Measurements from ENCODE around the gene SMARCA4. TPM values are rescaled to one million over a fixed set of nuclear protein-coding genes. Genes with fewer than 3 reads are reported as not detected.

SMARCA4 gene
- total RNA-seq, 1 experiment from 2014 or later = 36.2 TPM

- no peak for DNase-seq (ENCODE audit: low read depth, low spot score)
- intact Hi-C loops (cut with micrococcal nuclease; ENCODE audit: unreplicated experiment) = no loop called here
- no peaks in the 10 kb centered on the region for H3K9me3 ChIP-seq (ENCODE audit: control insufficient read depth, insufficient read depth, low read depth, low read length)
- H3K27ac ChIP-seq (ENCODE audit: low read length) = peak overlapping the region; percentile 95
- no TSS peak for BruUV-seq (replicated peaks)
- H3K4me3 ChIP-seq (ENCODE audit: low read depth in 2 of 2, low read length in 2 of 2) = peak overlapping the region; percentile 90 to 94
- POLR2A ChIA-PET = no interaction called here
- H3K36me3 ChIP-seq (ENCODE audit: control insufficient read depth, insufficient read depth, low read length) = peaks cover 3% of the 10 kb centered on the region; the same call in 1 of the 2 replicates
- CTCF ChIA-PET = no interaction called here
- in situ Hi-C loops (cut with HindIII; ENCODE audit: low pct_unique_long_range_greater_than_20kb, low sequenced_read_pairs) = no loop called here
- no peaks in the 10 kb centered on the region for H3K27me3 ChIP-seq (ENCODE audit: control insufficient read depth, insufficient read depth, low read length)
- peak; percentile 69 for ATAC-seq
- TF ChIP-seq POLR2AphosphoS5 (IDR thresholded peaks at IDR 0.05; ENCODE audit: low read depth, low read length) (no peak; the same call in 1 of the 2 replicates), SIN3A (IDR thresholded peaks at IDR 0.05; ENCODE audit: borderline replicate concordance, insufficient read depth, low read depth, low read length) (peak; percentile 43; the same call in 1 of the 2 replicates), TCF7L2 (IDR thresholded peaks at IDR 0.05; ENCODE audit: low read depth, low read length) (no peak)
- peaks cover 10% of the 10 kb centered on the region for H3K4me1 ChIP-seq (ENCODE audit: control insufficient read depth, insufficient read depth, low read length)
These were observed 437 bp downstream of the SMARCA4 start for GRCh38 chr19:10961073-10961860.

GRCh38 chr19:10962863-10963262 lies 2.0 kb downstream of the SMARCA4 start:
- ChIA-PET POLR2A (interaction anchor here (0.5 kb wide), 1 partner anchor 19 kb away, joined by 3 read pairs; no protein-coding TSS in a partner anchor), CTCF (no interaction called here)
- TF ChIP-seq TCF7L2 (IDR thresholded peaks at IDR 0.05; ENCODE audit: low read depth, low read length) = no peak
- TF ChIP-seq POLR2AphosphoS5 (IDR thresholded peaks at IDR 0.05; ENCODE audit: low read depth, low read length) = no peak
- TF ChIP-seq REST (IDR thresholded peaks at IDR 0.05; ENCODE audit: insufficient read depth in 1 of 2, low read depth in 2 of 2, low read length in 1 of 2) = no peak
- Histone ChIP-seq H3K4me3 (ENCODE audit: low read depth in 2 of 2, low read length in 2 of 2) (0 out of 4 replicates have a peak overlapping the region, but pooled peaks of 1 of the 2 experiments have one; percentile 16), H3K27me3 (ENCODE audit: control insufficient read depth, insufficient read depth, low read length) (no peaks in the 10 kb centered on the region), H3K9me3 (ENCODE audit: control insufficient read depth, insufficient read depth, low read depth, low read length) (no peaks in the 10 kb centered on the region), H3K27ac (ENCODE audit: low read length) (peak overlapping the region; percentile 39; the same call in 1 of the 2 replicates), H3K36me3 (ENCODE audit: control insufficient read depth, insufficient read depth, low read length) (peaks cover 3% of the 10 kb centered on the region; the same call in 1 of the 2 replicates), H3K4me1 (ENCODE audit: control insufficient read depth, insufficient read depth, low read length) (peaks cover 10% of the 10 kb centered on the region)
- ATAC-seq (no peak), DNase-seq (ENCODE audit: low read depth, low spot score) (no peak)
- in situ Hi-C loops (cut with HindIII; ENCODE audit: low pct_unique_long_range_greater_than_20kb, low sequenced_read_pairs) = no loop called here
- BruUV-seq (replicated peaks) = no TSS peak
- intact Hi-C loops (cut with micrococcal nuclease; ENCODE audit: unreplicated experiment) = no loop called here

GRCh38 chr19:10963865-10964264 lies 3.0 kb downstream of the SMARCA4 start:
- ChIA-PET POLR2A (interaction anchor here (0.6 kb wide), 1 partner anchor 22 kb away, joined by 10 read pairs; no protein-coding TSS in a partner anchor), CTCF (no interaction called here)
- in situ Hi-C loops (cut with HindIII; ENCODE audit: low pct_unique_long_range_greater_than_20kb, low sequenced_read_pairs) (no loop called here), intact Hi-C loops (cut with micrococcal nuclease; ENCODE audit: unreplicated experiment) (no loop called here)
- H3K36me3 ChIP-seq (ENCODE audit: control insufficient read depth, insufficient read depth, low read length) = peaks cover 3% of the 10 kb centered on the region; the same call in 1 of the 2 replicates
- no peaks in the 10 kb centered on the region for H3K27me3 ChIP-seq (ENCODE audit: control insufficient read depth, insufficient read depth, low read length)
- peaks cover 18% of the 10 kb centered on the region for H3K4me1 ChIP-seq (ENCODE audit: control insufficient read depth, insufficient read depth, low read length)
- TF ChIP-seq TCF7L2 (IDR thresholded peaks at IDR 0.05; ENCODE audit: low read depth, low read length) (no peak), SIN3A (IDR thresholded peaks at IDR 0.05; ENCODE audit: borderline replicate concordance, insufficient read depth, low read depth, low read length) (no peak), CTCF (IDR thresholded peaks at IDR 0.05) (no peak), POLR2AphosphoS5 (IDR thresholded peaks at IDR 0.05; ENCODE audit: low read depth, low read length) (no peak), REST (IDR thresholded peaks at IDR 0.05; ENCODE audit: insufficient read depth in 1 of 2, low read depth in 2 of 2, low read length in 1 of 2) (no peak)
- H3K4me3 ChIP-seq (ENCODE audit: low read depth in 2 of 2, low read length in 2 of 2) = no peak overlapping the region
- no peak overlapping the region for H3K27ac ChIP-seq (ENCODE audit: low read length)
- no peak for DNase-seq (ENCODE audit: low read depth, low spot score)
- no peaks in the 10 kb centered on the region for H3K9me3 ChIP-seq (ENCODE audit: control insufficient read depth, insufficient read depth, low read depth, low read length)
- no peak for ATAC-seq
- BruUV-seq (replicated peaks) = no TSS peak

All from Panc1 (cell line).